ENCODE measurements around the gene MAML3. TPM values are rescaled to one million over a fixed set of nuclear protein-coding genes. Genes with fewer than 3 reads are reported as not detected.
A peak's percentile ranks its signal among the peaks of the same experiment; 100 is the strongest.

The MAML3 gene
- total RNA-seq, 2 experiments from 2014 or later = 2.5 to 2.9 TPM

DNA sequence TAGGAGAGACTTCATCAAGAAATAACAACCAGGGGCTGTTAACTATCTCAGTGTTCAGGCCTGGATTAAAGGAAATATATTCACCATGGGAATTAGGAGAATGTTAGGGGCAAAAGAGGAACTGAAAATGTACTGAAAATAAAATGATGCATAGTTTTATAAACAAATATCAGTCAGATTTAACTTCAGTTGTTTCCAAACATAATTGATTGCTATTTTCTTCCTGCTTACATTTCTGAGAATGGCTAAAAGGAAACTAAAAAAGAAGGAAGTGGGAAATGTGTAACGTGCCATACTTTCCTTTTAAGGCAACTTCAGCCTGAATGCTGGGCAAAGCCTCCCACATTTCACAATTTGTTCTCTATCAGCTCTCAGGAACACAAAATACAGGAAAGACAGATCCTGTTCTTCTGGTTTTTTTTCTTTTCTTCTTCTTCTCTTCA lies 178.1 kb downstream of the MAML3 start:
- CTCF ChIA-PET = no interaction called here
- Histone ChIP-seq H3K27ac (ENCODE audit: low read depth in 1 of 2, low read length in 2 of 2) (no peak overlapping the region), H3K9me3 (ENCODE audit: control insufficient read depth in 1 of 2, insufficient read depth in 1 of 2, low read length in 2 of 2) (no peaks in the 10 kb centered on the region), H3K27me3 (ENCODE audit: control insufficient read depth in 1 of 2, insufficient read depth in 2 of 2, low read length in 2 of 2) (no peaks in the 10 kb centered on the region), H3K4me1 (ENCODE audit: insufficient read depth, low read length) (no peaks in the 10 kb centered on the region), H3K36me3 (ENCODE audit: insufficient read depth, low read length) (no peaks in the 10 kb centered on the region), H3K4me3 (ENCODE audit: low read length) (no peak overlapping the region)
- no peak overlapping the region for H3K4me3 Mint-ChIP-seq
- TF ChIP-seq, protein P1, sequence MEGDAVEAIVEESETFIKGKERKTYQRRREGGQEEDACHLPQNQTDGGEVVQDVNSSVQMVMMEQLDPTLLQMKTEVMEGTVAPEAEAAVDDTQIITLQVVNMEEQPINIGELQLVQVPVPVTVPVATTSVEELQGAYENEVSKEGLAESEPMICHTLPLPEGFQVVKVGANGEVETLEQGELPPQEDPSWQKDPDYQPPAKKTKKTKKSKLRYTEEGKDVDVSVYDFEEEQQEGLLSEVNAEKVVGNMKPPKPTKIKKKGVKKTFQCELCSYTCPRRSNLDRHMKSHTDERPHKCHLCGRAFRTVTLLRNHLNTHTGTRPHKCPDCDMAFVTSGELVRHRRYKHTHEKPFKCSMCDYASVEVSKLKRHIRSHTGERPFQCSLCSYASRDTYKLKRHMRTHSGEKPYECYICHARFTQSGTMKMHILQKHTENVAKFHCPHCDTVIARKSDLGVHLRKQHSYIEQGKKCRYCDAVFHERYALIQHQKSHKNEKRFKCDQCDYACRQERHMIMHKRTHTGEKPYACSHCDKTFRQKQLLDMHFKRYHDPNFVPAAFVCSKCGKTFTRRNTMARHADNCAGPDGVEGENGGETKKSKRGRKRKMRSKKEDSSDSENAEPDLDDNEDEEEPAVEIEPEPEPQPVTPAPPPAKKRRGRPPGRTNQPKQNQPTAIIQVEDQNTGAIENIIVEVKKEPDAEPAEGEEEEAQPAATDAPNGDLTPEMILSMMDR (IDR thresholded peaks at IDR 0.05) = no peak
- H3K4me1 Mint-ChIP-seq (ENCODE audit: low read depth) = peaks cover 15% of the 10 kb centered on the region
- H3K9me3 Mint-ChIP-seq = no peaks in the 10 kb centered on the region
- DNase-seq = peak in 1 of 14 experiments; percentile 25
- POLR2A ChIA-PET = no interaction called here
- no peak for ATAC-seq (ENCODE audit: poor library complexity)
- H3K27me3 Mint-ChIP-seq = no peaks in the 10 kb centered on the region
- no peak overlapping the region for H3K27ac Mint-ChIP-seq
- intact Hi-C loops (cut with DNase I, micrococcal nuclease) = no loop called here
- no peaks in the 10 kb centered on the region for H3K36me3 Mint-ChIP-seq (ENCODE audit: low read depth)

DNA sequence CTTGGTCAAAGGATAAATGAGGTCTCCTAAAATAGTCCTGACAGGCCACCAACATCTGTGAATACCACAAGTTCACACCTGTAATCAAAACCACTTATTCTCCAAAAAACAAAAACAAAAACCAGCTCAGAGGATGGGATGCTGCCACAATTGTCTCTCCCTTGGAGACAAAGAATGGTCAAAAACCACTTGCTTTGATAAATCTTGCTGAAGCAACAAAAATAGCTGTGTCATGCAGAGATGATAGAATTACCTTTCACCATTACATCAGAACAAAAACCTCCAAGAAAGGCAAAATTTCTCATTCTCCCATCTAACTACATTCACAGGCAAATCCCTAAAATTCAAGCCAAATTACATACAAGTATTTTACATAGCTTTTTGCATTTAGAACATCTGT lies 180.4 kb downstream of the MAML3 start:
- no peak overlapping the region for H3K27ac Mint-ChIP-seq
- TF ChIP-seq, protein P1 (IDR thresholded peaks at IDR 0.05) = no peak
- Histone ChIP-seq H3K36me3 (ENCODE audit: insufficient read depth, low read length) (no peaks in the 10 kb centered on the region), H3K9me3 (ENCODE audit: control insufficient read depth in 1 of 2, insufficient read depth in 1 of 2, low read length in 2 of 2) (no peaks in the 10 kb centered on the region), H3K27ac (ENCODE audit: low read depth in 1 of 2, low read length in 2 of 2) (no peak overlapping the region), H3K27me3 (ENCODE audit: control insufficient read depth in 1 of 2, insufficient read depth in 2 of 2, low read length in 2 of 2) (no peaks in the 10 kb centered on the region), H3K4me1 (ENCODE audit: insufficient read depth, low read length) (no peaks in the 10 kb centered on the region), H3K4me3 (ENCODE audit: low read length) (no peak overlapping the region)
- ChIA-PET CTCF (interaction anchor here (1.8 kb wide), 1 partner anchor 280 kb away, joined by 5 read pairs; no protein-coding TSS in a partner anchor), POLR2A (no interaction called here)
- no peaks in the 10 kb centered on the region for H3K27me3 Mint-ChIP-seq
- intact Hi-C loops (cut with DNase I, micrococcal nuclease) = no loop called here
- DNase-seq (no peak), ATAC-seq (ENCODE audit: poor library complexity) (no peak)
- peaks cover 6% of the 10 kb centered on the region for H3K4me1 Mint-ChIP-seq (ENCODE audit: low read depth)
- H3K9me3 Mint-ChIP-seq = no peaks in the 10 kb centered on the region
- no peaks in the 10 kb centered on the region for H3K36me3 Mint-ChIP-seq (ENCODE audit: low read depth)
- no peak overlapping the region for H3K4me3 Mint-ChIP-seq

DNA sequence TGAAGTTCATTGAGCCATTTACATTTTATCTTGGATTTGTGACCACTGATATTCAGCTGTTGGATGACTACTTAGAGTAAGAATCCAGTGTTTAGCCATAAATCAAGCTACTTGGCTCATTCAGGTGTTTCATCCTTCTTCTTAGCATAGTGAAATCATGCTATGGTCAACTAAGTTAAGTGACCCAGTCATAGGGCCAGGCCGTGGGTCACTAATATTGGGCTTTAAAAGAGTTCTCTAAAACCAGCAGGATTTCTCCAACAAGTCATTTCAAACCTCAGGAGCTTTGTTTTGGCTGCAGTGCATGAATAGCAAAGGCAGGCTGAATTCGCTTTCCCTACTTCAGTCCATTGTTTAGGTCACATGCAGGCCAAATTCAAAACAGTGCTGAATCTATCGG lies 181.0 kb downstream of the MAML3 start:
- Histone ChIP-seq H3K9me3 (ENCODE audit: control insufficient read depth in 1 of 2, insufficient read depth in 1 of 2, low read length in 2 of 2) (no peaks in the 10 kb centered on the region), H3K4me3 (ENCODE audit: low read length) (no peak overlapping the region), H3K27ac (ENCODE audit: low read depth in 1 of 2, low read length in 2 of 2) (no peak overlapping the region), H3K36me3 (ENCODE audit: insufficient read depth, low read length) (no peaks in the 10 kb centered on the region), H3K27me3 (ENCODE audit: control insufficient read depth in 1 of 2, insufficient read depth in 2 of 2, low read length in 2 of 2) (no peaks in the 10 kb centered on the region), H3K4me1 (ENCODE audit: insufficient read depth, low read length) (no peaks in the 10 kb centered on the region)
- Mint-ChIP-seq H3K4me1 (ENCODE audit: low read depth) (peaks cover 4% of the 10 kb centered on the region), H3K27ac (no peak overlapping the region), H3K9me3 (no peaks in the 10 kb centered on the region), H3K36me3 (ENCODE audit: low read depth) (no peaks in the 10 kb centered on the region), H3K4me3 (no peak overlapping the region), H3K27me3 (no peaks in the 10 kb centered on the region)
- no peak for ATAC-seq (ENCODE audit: poor library complexity)
- CTCF ChIA-PET = interaction anchor here (1.8 kb wide), 1 partner anchor 280 kb away, joined by 5 read pairs; no protein-coding TSS in a partner anchor
- no peak for DNase-seq
- POLR2A ChIA-PET = no interaction called here
- TF ChIP-seq, protein P1 (IDR thresholded peaks at IDR 0.05) = no peak
- intact Hi-C loops (cut with DNase I, micrococcal nuclease) = no loop called here

Data from CD4-positive, alpha-beta T cell (primary cell).